GM12801 (cell line): ENCODE data around the gene VMA21.

Experiments used
- TF ChIP-seq, protein P1 (sequence below): IDR thresholded peaks from one replicate; pipeline ENCODE4 v1.5.1; 2011; ENCODE audit warnings: control low read depth; ENCODE audit not compliant: insufficient read length; ENCODE audit errors: extremely low read depth

VMA21 gene

GRCh38 chrX:151386838-151387459, 10.1 kb upstream of the VMA21 start:
- TF ChIP-seq, protein P1, sequence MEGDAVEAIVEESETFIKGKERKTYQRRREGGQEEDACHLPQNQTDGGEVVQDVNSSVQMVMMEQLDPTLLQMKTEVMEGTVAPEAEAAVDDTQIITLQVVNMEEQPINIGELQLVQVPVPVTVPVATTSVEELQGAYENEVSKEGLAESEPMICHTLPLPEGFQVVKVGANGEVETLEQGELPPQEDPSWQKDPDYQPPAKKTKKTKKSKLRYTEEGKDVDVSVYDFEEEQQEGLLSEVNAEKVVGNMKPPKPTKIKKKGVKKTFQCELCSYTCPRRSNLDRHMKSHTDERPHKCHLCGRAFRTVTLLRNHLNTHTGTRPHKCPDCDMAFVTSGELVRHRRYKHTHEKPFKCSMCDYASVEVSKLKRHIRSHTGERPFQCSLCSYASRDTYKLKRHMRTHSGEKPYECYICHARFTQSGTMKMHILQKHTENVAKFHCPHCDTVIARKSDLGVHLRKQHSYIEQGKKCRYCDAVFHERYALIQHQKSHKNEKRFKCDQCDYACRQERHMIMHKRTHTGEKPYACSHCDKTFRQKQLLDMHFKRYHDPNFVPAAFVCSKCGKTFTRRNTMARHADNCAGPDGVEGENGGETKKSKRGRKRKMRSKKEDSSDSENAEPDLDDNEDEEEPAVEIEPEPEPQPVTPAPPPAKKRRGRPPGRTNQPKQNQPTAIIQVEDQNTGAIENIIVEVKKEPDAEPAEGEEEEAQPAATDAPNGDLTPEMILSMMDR = no peak

DNA sequence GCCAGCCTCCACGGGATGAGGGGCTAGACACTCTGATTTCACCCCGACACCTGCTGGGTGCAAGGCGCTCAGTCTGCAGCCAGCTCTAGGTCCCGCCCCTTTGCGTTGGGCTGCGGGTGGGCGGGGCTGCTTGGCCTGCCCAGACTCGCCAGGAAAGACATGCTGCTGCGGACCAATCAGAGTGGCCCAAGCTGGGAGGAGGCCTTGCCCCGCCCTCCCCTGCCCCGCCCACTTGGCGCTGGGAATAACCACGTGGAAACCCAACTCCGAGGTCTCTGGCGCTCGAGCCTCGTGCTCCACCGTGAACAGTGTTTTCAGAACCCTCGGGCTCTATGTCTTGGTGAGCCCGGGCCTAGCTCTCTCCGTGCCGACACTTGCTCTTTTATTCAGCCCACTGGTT, 5.3 kb upstream of the VMA21 start:
- TF ChIP-seq, protein P1 = no peak

GRCh38 chrX:151393514-151393913, 3.5 kb upstream of the VMA21 start:
- TF ChIP-seq, protein P1 = no peak

DNA sequence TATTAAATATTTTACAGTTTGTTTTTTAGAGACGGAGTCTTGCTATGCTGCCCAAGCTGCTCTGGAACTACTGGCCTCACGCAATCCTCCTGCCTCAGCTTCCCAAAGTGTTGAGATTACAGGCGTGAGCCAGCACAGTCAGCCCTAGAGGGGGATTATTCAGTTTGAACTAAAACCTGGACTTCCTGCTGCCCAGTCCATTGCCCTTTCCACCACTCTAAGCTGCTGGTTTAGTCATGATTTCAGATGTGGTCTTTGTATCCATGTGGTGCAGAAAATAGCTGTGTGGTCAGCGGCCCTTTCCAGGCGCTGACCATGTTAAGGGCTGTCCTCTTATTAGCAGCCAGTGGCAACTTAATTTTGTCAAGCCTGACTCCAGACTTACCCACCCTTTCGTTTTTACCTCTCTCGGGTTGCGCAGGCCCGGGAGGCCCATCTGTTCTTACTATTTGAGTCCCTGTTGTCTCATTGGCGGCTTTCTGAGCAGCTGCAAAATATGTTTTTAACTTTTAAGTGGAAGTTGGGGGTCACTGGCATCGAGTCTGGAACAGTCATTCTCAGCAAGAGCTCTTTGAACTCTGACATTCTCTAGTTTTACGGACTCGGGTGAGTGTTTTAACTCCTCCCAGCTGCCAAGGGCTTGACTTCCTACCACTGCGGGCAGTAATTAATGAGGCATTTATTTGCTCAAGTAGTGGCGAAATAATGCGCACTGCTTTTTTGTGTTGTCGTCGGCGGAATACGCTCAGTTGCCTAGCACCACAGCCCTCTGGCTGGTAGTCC, 773 bp upstream of the VMA21 start:
- TF ChIP-seq, protein P1 = no peak

DNA sequence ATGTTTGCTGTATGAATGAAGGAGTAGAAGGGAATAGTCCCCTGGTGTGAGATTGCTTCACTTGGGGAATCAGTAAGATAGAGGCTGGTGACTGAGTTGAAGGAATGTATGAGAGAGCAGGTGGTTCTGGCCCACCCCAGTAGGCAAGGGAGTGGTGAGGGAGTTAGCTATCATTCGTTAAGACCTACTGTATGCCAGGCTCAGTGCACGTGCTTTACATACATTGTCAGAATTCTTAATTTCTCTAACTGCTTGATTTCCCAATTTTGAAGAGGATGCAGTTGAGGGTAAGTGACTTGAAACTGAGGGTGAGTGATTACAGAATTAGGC, 700 bp downstream of the VMA21 start:
- TF ChIP-seq, protein P1 = no peak

DNA sequence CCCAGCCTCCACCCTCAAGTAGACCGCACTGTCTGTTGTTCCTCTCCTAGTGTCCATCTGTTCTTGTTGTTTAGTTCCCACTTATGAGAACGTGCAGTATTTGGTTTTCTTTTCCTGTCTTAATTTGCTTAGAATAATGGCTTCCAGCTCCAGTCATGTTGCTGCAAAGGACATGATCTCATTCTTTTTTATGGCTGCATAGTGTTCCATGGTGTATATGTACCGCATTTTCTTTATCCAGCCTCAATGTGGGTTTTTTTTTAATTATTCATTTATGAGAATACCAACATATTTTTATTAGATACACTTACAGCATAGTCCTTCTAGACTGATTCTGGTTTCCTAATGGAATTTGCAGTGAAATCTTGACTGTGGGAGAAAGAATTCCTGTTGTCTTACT, 1.3 kb downstream of the VMA21 start:
- TF ChIP-seq, protein P1 = no peak

DNA sequence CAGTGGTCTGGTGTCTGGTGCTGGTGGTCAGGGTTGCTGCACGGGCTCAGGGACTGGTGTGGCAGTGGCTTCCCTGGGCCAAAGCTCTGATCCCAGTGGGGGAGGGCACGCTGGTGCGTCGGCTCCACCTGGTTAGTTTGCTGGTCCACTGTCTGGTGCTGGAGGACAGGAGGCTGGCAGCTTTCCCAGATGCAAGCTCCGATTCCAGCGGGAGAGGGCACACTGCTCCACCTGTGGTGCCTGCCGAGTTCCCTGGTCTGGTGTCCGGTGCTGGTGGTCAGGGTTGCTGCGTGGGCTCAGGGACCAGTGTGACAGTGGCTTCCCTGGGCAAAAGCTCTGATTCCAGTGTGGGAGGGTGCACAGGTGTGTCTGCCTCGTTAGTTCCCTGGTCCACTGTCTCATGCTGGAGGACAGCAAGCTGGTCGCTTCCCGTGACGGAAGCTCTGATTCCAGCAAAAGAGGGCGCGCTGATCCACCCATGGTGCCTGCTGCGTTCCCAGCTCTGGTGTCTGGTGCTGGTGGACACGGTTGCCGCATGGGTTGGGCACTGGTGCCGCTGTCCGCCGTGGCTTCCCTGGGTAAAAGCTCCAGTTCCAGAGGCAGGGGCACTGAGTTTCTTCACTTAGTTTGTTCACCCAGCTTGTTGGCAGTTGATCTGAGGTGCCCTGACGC, 5.8 kb downstream of the VMA21 start:
- TF ChIP-seq, protein P1 = no peak
